Astrocyte of the spinal cord (primary cell): ENCODE data around the gene NDC1.

Experiments
- DNase-seq: peaks from one replicate; pipeline ENCODE4 v3.0.0; 2011; ENCODE audit warnings: low read depth, low spot score
- H3K4me3 ChIP-seq: 2 replicates; pipeline ENCODE4 v1.5.1; 2011; ENCODE audit warnings: low read depth, mild to moderate bottlenecking, low read length, moderate library complexity
- in situ Hi-C: cut with HindIII; loops from 2 replicates; pipeline ENCODE4 v1.10.0; 2017; ENCODE audit warnings: low sequenced_read_pairs
- TF ChIP-seq, protein P1 (sequence below): IDR thresholded peaks from 2 replicates; pipeline ENCODE4 v1.5.1; 2012; ENCODE audit warnings: low read depth, mild to moderate bottlenecking, low read length, inconsistent platforms

Gene NDC1

DNA sequence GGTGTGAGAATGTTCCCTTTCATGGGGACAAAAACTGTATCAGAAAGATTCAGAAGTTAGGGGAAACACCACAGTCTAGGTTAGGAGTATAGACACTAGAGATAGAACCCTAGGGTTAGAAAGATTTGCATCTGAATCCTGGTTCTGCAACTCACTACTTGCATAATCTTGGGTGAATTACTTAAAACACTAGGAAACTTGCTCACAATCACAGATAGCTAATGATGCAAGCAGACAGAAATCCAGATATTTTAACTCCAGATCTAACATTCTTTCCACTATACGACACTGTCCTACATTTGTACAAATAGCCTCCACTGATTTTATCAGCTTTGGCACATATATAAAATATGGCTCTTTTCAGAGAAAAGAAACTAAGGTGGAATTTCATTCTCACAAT is 68.3 kb downstream of the NDC1 start:
- no peak overlapping the region for H3K4me3 ChIP-seq
- no peak for DNase-seq
- TF ChIP-seq, protein P1, sequence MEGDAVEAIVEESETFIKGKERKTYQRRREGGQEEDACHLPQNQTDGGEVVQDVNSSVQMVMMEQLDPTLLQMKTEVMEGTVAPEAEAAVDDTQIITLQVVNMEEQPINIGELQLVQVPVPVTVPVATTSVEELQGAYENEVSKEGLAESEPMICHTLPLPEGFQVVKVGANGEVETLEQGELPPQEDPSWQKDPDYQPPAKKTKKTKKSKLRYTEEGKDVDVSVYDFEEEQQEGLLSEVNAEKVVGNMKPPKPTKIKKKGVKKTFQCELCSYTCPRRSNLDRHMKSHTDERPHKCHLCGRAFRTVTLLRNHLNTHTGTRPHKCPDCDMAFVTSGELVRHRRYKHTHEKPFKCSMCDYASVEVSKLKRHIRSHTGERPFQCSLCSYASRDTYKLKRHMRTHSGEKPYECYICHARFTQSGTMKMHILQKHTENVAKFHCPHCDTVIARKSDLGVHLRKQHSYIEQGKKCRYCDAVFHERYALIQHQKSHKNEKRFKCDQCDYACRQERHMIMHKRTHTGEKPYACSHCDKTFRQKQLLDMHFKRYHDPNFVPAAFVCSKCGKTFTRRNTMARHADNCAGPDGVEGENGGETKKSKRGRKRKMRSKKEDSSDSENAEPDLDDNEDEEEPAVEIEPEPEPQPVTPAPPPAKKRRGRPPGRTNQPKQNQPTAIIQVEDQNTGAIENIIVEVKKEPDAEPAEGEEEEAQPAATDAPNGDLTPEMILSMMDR: no peak
- in situ Hi-C loops: no loop called here

DNA sequence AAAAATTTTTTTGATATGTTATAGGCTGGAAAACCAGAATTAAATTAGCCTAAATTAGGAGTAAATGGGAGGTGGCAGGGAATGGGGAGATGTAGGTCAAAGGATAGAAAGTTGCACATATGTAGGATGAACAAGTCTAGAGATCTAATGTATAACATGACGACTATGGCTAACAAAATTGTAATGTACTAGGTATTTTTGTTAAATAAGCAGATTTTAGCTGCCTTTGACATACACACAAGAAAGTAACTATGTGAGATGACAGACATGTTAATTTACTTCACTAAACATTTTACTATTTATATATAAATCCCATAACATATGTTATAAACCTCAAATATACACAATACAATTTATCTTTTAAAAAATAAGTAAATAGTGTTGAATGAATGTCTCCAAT is 68.9 kb downstream of the NDC1 start:
- TF ChIP-seq, protein P1: no peak
- no peak overlapping the region for H3K4me3 ChIP-seq
- in situ Hi-C loops: no loop called here
- no peak for DNase-seq

DNA sequence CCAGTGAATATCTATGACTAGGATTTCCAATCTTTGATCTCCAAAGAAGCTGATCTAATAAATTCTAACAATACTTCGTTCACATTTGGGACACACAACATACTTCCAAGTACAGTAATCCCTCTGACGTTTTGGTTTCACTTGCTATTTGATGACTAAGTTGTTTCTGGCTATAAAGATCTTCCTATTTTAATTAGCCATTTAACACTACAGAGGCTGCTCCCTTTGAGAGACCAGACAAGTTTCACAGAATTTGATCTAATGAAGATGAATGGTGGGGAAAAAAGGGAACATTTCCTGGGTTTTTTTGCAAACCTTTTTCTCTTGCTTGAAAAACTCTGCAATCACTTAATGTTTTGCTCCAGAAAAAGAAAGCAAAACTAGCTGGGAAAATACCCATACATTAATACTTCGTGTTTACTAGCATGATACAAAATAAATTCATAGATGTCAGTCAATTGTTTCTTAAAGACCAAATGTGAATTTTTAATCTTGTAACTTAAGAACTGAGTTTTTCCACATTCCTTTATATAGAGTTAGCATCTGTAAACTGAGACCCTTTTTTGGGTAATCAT is 71.2 kb downstream of the NDC1 start:
- in situ Hi-C loops: no loop called here
- peak; percentile 70 for DNase-seq
- no peak overlapping the region for H3K4me3 ChIP-seq
- TF ChIP-seq, protein P1: no peak

DNA sequence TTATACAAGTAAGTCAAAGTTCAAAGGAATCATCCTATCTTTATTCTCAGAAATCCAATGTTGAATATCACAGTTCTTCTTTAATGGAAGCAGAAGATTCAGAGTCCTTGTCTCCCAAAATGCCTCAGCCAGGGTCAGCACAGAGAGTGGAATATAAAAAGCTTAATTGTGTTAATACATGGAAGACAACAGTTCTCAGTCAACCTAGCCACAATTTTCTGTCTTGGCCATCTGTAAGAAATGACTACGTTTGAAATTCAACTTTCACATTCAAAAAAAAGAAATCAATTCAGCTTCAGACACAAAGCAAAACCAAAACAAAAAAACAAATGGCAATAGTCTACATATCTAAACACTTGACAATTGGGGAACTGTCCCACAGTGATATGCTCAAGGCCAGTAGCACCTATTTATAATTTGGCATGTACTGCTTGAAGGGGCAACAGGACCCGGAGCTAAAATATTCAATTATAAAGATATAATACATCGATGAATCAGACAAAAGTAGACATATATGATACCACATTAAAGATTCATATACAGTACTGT is 71.8 kb downstream of the NDC1 start:
- TF ChIP-seq, protein P1: no peak
- no peak for DNase-seq
- H3K4me3 ChIP-seq: no peak overlapping the region
- in situ Hi-C loops: no loop called here

DNA sequence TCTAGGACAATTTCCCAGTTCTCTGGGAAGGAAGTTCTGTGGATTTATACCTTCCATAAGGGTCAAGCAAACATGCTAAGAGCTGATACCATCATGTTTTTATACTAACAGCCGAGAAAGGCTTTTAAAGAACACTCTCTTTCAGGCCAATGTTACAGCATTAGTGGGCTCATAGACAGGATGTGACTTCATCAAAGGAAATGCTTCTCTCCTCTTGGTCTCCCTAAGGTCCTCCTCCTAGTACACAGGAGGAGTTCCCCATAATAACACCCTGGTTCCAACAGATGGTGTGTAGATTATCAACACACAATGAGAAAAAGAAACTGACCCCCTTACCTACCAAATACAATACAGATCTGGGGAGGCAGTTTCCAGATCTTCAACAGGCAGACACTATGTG is 72.4 kb downstream of the NDC1 start:
- H3K4me3 ChIP-seq: no peak overlapping the region
- in situ Hi-C loops: no loop called here
- TF ChIP-seq, protein P1: no peak
- DNase-seq: peak; percentile 51

DNA sequence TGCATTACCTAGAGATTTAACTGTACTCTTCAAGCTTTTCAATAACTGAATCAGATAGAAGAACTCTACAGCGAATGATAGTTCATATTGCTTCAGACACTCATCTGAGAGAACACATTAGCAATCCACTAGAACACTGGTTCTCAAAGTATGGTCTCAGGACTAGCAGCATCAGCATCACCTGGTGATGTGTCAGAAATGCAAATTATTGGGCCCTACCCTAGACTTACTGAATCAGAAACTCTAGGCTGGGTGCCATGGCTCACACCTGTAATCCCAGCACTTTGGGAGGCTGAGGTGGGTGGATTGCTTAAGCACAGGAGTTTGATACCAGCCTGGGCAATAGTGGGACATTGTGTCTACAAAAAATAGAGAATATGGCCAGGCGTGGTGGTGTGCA is 74.2 kb downstream of the NDC1 start:
- TF ChIP-seq, protein P1: no peak
- no peak overlapping the region for H3K4me3 ChIP-seq
- DNase-seq: no peak
- in situ Hi-C loops: no loop called here
